ENCODE results near the gene RTN3. TPM values are rescaled to one million over a fixed set of nuclear protein-coding genes. Genes with fewer than 3 reads are reported as not detected.
"Not testable (repeated sequence)": the region's sequence is repeated elsewhere in the genome, so short reads cannot be mapped to it uniquely, and the experiment has no call there.

Gene RTN3, protein sequence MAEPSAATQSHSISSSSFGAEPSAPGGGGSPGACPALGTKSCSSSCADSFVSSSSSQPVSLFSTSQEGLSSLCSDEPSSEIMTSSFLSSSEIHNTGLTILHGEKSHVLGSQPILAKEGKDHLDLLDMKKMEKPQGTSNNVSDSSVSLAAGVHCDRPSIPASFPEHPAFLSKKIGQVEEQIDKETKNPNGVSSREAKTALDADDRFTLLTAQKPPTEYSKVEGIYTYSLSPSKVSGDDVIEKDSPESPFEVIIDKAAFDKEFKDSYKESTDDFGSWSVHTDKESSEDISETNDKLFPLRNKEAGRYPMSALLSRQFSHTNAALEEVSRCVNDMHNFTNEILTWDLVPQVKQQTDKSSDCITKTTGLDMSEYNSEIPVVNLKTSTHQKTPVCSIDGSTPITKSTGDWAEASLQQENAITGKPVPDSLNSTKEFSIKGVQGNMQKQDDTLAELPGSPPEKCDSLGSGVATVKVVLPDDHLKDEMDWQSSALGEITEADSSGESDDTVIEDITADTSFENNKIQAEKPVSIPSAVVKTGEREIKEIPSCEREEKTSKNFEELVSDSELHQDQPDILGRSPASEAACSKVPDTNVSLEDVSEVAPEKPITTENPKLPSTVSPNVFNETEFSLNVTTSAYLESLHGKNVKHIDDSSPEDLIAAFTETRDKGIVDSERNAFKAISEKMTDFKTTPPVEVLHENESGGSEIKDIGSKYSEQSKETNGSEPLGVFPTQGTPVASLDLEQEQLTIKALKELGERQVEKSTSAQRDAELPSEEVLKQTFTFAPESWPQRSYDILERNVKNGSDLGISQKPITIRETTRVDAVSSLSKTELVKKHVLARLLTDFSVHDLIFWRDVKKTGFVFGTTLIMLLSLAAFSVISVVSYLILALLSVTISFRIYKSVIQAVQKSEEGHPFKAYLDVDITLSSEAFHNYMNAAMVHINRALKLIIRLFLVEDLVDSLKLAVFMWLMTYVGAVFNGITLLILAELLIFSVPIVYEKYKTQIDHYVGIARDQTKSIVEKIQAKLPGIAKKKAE
- 186 and 191 TPM in 2 replicates for polyA plus RNA-seq (2013)

DNA sequence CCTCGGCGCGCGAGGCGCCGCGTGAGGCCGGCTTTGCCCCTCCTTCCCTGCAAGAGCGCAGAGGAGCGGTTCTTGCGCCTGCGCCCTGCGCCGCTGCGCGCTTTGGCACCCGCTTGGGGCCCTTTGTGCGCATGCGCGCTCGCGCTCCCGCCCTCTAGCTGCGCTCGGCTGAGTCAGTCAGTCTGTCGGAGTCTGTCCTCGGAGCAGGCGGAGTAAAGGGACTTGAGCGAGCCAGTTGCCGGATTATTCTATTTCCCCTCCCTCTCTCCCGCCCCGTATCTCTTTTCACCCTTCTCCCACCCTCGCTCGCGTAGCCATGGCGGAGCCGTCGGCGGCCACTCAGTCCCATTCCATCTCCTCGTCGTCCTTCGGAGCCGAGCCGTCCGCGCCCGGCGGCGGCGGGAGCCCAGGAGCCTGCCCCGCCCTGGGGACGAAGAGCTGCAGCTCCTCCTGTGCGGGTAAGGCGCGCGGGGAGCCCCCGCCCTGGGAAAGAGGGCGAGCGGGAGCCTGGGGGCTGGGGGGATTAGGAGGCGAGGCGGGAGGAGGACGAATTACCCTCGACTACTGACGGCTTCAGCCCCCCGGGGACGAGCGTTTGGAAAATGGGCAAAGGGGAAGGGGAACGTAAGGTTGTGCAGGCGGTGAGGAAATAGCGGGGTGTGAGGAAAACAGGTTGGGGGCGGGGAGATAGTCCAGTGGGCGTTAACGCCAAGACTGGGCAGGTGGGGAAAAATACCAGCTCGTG is at the start of gene RTN3:
RTN3 (plus strand) TSS at position 180 of the 745 bp plus-strand sequence; CDS start at position 317, 137 bp downstream.
- Histone ChIP-seq H3K4ac (ENCODE audit: low read depth, low read length) (peak within 1 kb of the TSS; percentile 89), H3K27me3 (ENCODE audit: insufficient read depth, low read length) (no peaks in the 10 kb centered on the region), H3K4me3 (ENCODE audit: low read depth, low read length) (peak within 1 kb of the TSS; percentile 87), H3K79me2 (ENCODE audit: control insufficient read depth, insufficient read depth, low read length, poor library complexity) (peaks cover 8% of the 10 kb centered on the region), H3K18ac (ENCODE audit: low read length) (peak within 1 kb of the TSS; percentile 88), H2AFZ (ENCODE audit: insufficient read depth, low read length, poor library complexity) (peak within 1 kb of the TSS; percentile 91), H3K36me3 (ENCODE audit: control insufficient read depth in 1 of 2, insufficient read depth in 2 of 2, low read length in 2 of 2) (no peaks in the 10 kb centered on the region), H4K12ac (ENCODE audit: low read depth, low read length) (peak within 1 kb of the TSS; percentile 94), H4K91ac (ENCODE audit: low read depth, low read length) (peak within 1 kb of the TSS; percentile 75), H3K27ac (ENCODE audit: low read depth, low read length) (peak within 1 kb of the TSS; percentile 92), H3K9ac (ENCODE audit: low read length) (peak within 1 kb of the TSS; percentile 72), H2BK5ac (ENCODE audit: low read depth, low read length, poor library complexity) (peak within 1 kb of the TSS; percentile 90), H3K4me1 (ENCODE audit: control insufficient read depth in 1 of 2, insufficient read depth in 2 of 2, low read length in 2 of 2) (peaks cover 7 to 8% of the 10 kb centered on the region in 2 experiments), H4K8ac (ENCODE audit: low read depth, low read length) (peak within 1 kb of the TSS; percentile 87), H3K9me3 (ENCODE audit: insufficient read depth, low read depth, low read length) (no peaks in the 10 kb centered on the region), H2BK120ac (ENCODE audit: insufficient read depth, low read length, poor library complexity) (peak within 1 kb of the TSS; percentile 55), H3K4me2 (ENCODE audit: low read length) (peak within 1 kb of the TSS; percentile 83), H3K14ac (ENCODE audit: low read length) (peak within 1 kb of the TSS; percentile 96), H3K23ac (ENCODE audit: low read length) (no peak within 1 kb of the TSS), H3K79me1 (ENCODE audit: low read length) (peaks cover 4% of the 10 kb centered on the region), H2AK5ac (ENCODE audit: low read length) (no peak within 1 kb of the TSS), H2BK12ac (ENCODE audit: low read length) (no peak within 1 kb of the TSS)
- no CpG with 5 or more reads among the region's 74 CpGs for WGBS (ENCODE audit: extremely low coverage, insufficient coverage, insufficient read length)
- peak; percentile 99 to 100 for DNase-seq

DNA sequence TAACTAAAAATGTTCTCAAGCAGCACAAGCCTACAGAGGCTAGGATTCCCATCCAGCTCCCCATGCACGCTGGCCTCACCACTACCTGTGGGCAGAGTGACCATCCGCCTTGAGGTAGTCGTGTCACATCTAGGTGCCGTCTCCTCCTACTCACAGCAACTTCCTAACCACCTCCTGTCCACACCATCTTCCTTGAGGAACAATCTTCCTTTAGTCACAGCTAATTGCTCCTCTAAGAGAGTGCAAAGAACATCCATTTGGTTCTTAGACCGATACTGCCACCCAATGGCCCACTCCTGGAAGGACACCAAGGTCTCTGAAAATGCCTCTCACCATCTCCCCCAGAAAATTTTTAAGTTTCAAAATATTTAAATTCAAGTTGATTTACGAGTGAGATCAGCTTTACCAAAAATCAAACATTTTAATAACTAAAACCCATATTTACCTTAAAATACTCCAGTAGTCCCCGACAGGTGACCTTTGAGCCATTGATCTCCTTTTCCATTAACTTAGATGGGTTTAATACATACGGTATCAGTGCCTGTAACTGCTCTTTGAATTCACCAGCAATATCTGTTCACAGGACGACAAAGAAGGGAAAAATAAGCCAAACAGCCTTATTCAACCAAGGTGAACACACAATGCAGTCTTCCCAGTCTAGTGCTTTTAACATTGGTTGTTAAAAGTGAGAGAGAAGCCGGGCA is 45.4 kb upstream of the RTN3 start:
- Histone ChIP-seq H3K79me2 (ENCODE audit: control insufficient read depth, insufficient read depth, low read length, poor library complexity) (no peaks in the 10 kb centered on the region), H3K36me3 (ENCODE audit: control insufficient read depth in 1 of 2, insufficient read depth in 2 of 2, low read length in 2 of 2) (peaks cover 7 to 12% of the 10 kb centered on the region in 2 experiments), H2AK5ac (ENCODE audit: low read length) (no peak overlapping the region), H3K9me3 (ENCODE audit: insufficient read depth, low read depth, low read length) (no peaks in the 10 kb centered on the region), H3K4me2 (ENCODE audit: low read length) (no peak overlapping the region), H4K8ac (ENCODE audit: low read depth, low read length) (no peak overlapping the region), H3K4me1 (ENCODE audit: control insufficient read depth in 1 of 2, insufficient read depth in 2 of 2, low read length in 2 of 2) (no peaks in the 10 kb centered on the region), H2BK120ac (ENCODE audit: insufficient read depth, low read length, poor library complexity) (no peak overlapping the region), H2BK5ac (ENCODE audit: low read depth, low read length, poor library complexity) (no peak overlapping the region), H3K18ac (ENCODE audit: low read length) (no peak overlapping the region), H2AFZ (ENCODE audit: insufficient read depth, low read length, poor library complexity) (no peak overlapping the region), H3K4me3 (ENCODE audit: low read depth, low read length) (no peak overlapping the region), H3K4ac (ENCODE audit: low read depth, low read length) (no peak overlapping the region), H3K23ac (ENCODE audit: low read length) (no peak overlapping the region), H4K91ac (ENCODE audit: low read depth, low read length) (no peak overlapping the region), H3K79me1 (ENCODE audit: low read length) (no peaks in the 10 kb centered on the region), H3K9ac (ENCODE audit: low read length) (no peak overlapping the region), H3K27me3 (ENCODE audit: insufficient read depth, low read length) (no peaks in the 10 kb centered on the region), H3K27ac (ENCODE audit: low read depth, low read length) (no peak overlapping the region), H4K12ac (ENCODE audit: low read depth, low read length) (no peak overlapping the region), H2BK12ac (ENCODE audit: low read length) (no peak overlapping the region), H3K14ac (ENCODE audit: low read length) (no peak overlapping the region)
- no CpG with 5 or more reads among the region's 10 CpGs for WGBS (ENCODE audit: extremely low coverage, insufficient coverage, insufficient read length)
- DNase-seq: peak; percentile 69 to 76

DNA sequence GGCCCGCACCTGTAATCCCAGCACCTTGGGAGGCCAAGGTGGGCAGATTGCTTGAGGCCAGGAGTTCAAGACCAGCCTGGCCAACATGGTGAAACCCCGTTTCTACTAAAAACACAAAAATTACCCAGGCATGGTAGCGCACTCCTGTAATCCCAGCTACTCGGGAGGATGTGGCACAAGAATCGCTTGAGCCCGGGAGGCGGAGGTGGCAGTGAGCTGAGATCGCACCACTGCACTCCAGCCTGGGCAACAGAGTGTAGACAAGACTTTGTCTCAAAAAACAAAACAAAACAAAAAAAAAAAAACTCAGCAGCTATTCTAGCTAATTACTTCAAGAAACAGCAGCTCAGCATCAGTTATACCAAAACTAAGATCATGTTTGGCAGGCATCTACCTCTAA is 42.9 kb upstream of the RTN3 start:
- H3K79me1 ChIP-seq (ENCODE audit: low read length); H3K4me1 ChIP-seq (ENCODE audit: control insufficient read depth in 1 of 2, insufficient read depth in 2 of 2, low read length in 2 of 2); DNase-seq; H3K18ac ChIP-seq (ENCODE audit: low read length); H3K27me3 ChIP-seq (ENCODE audit: insufficient read depth, low read length); H3K4ac ChIP-seq (ENCODE audit: low read depth, low read length); H3K79me2 ChIP-seq (ENCODE audit: control insufficient read depth, insufficient read depth, low read length, poor library complexity); H2BK120ac ChIP-seq (ENCODE audit: insufficient read depth, low read length, poor library complexity); H4K91ac ChIP-seq (ENCODE audit: low read depth, low read length); H3K4me2 ChIP-seq (ENCODE audit: low read length); H2BK5ac ChIP-seq (ENCODE audit: low read depth, low read length, poor library complexity); H3K4me3 ChIP-seq (ENCODE audit: low read depth, low read length); H4K12ac ChIP-seq (ENCODE audit: low read depth, low read length); H2BK12ac ChIP-seq (ENCODE audit: low read length); H4K8ac ChIP-seq (ENCODE audit: low read depth, low read length); H3K14ac ChIP-seq (ENCODE audit: low read length); H3K23ac ChIP-seq (ENCODE audit: low read length); H3K27ac ChIP-seq (ENCODE audit: low read depth, low read length); H3K36me3 ChIP-seq (ENCODE audit: control insufficient read depth in 1 of 2, insufficient read depth in 2 of 2, low read length in 2 of 2); H2AFZ ChIP-seq (ENCODE audit: insufficient read depth, low read length, poor library complexity); H2AK5ac ChIP-seq (ENCODE audit: low read length); H3K9ac ChIP-seq (ENCODE audit: low read length); H3K9me3 ChIP-seq (ENCODE audit: insufficient read depth, low read depth, low read length): not testable (repeated sequence)
- no CpG with 5 or more reads among the region's 8 CpGs for WGBS (ENCODE audit: extremely low coverage, insufficient coverage, insufficient read length)

All from trophoblast cell (in vitro differentiated cells and primary cell).